ENCODE measurements around the gene LDLRAD4. TPM values are rescaled to one million over a fixed set of nuclear protein-coding genes. Genes with fewer than 3 reads are reported as not detected.

The LDLRAD4 gene
- total and polyA plus RNA-seq, 9 of the 15 experiments (the other 6 are each of a cell fraction or from before 2014, with no cell fraction given), result 0.01 TPM; not detected in 8

DNA sequence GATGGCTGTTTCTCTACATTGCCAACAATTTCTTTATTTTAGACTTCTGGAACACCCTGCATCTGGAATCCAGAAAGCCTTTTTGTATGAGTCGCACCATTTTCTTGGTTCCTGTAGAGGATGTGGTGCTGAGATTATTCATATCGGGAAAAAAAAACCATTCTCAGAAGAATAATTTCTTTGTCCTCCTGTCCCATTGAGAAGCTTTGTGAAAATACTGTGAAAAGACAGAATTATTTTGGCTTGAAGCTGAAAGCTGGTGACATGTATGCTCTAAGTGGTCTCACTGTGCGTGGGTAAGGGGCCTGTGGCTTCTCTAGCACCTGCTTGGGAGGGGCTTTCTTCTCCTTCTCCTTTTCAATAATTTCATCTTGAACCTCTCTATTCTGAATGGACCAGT lies 369.4 kb downstream of the LDLRAD4 start:
- POLR2A ChIA-PET, result interaction anchor here (0.6 kb wide), 1 partner anchor 312 kb away, joined by 3 read pairs; no protein-coding TSS in a partner anchor
- no peaks in the 10 kb centered on the region for H3K79me2 ChIP-seq (ENCODE audit: control insufficient read depth, insufficient read depth, low read length)
- FAIRE-seq, result no peak
- no peaks in the 10 kb centered on the region for H3K9me3 ChIP-seq (replicated peaks; ENCODE audit: control insufficient read depth, insufficient read depth, low read depth, low read length)
- no peak for ATAC-seq
- CTCF ChIA-PET (ENCODE audit: low intra/inter-chr PET ratio), result no interaction called here
- WGBS (ENCODE audit: insufficient coverage, low coverage, missing lambda C conversion rate), result 0% methylated on average over 3 of the region's 3 CpGs
- no peak overlapping the region for H2AFZ ChIP-seq (ENCODE audit: low read depth, low read length)
- H3K4me2 ChIP-seq (ENCODE audit: insufficient read depth, low read length), result no peak overlapping the region
- no peak for DNase-seq (ENCODE audit: extremely low read depth in 1 of 4, low spot score in 3 of 4)
- no peaks in the 10 kb centered on the region for H3K36me3 ChIP-seq (ENCODE audit: control insufficient read depth, insufficient read depth, low read length)
- H3K9ac ChIP-seq (ENCODE audit: insufficient read depth in 1 of 2, low read depth in 2 of 2, low read length in 2 of 2), result no peak overlapping the region
- in situ Hi-C loops (cut with MboI), result no loop called here
- BruUV-seq (replicated peaks), result no TSS peak
- intact Hi-C loops (cut with micrococcal nuclease), result no loop called here
- H4K20me1 ChIP-seq (replicated peaks; ENCODE audit: control insufficient read depth, insufficient read depth, low read length), result peaks cover 5% of the 10 kb centered on the region
- no peak overlapping the region for H3K27ac ChIP-seq (ENCODE audit: extremely low read depth, low read depth, low read length)
- TF ChIP-seq CBX1 (IDR thresholded peaks at IDR 0.05; ENCODE audit: low read depth) (no peak), L3MBTL2 (IDR thresholded peaks at IDR 0.05) (no peak), RBFOX2 (IDR thresholded peaks at IDR 0.05; ENCODE audit: low read depth, low read length) (no peak), ZNF41 (CRISPR knock-in tag; conservative IDR thresholded peaks at IDR 0.05) (no peak), PTBP1 (IDR thresholded peaks at IDR 0.05; ENCODE audit: low read depth, low read length) (no peak)
- no peak overlapping the region for H3K4me3 ChIP-seq
- H3K9me1 ChIP-seq (ENCODE audit: control insufficient read depth, insufficient read depth, low read length), result no peaks in the 10 kb centered on the region
- H3K4me1 ChIP-seq (replicated peaks in 1 of 2; ENCODE audit: control insufficient read depth in 2 of 2, insufficient read depth in 2 of 2, low read length in 2 of 2), result peaks cover 0 to 8% of the 10 kb centered on the region in 2 experiments; a peak in 3 of 5 replicates
- H3K27me3 ChIP-seq (ENCODE audit: control insufficient read depth in 2 of 2, insufficient read depth in 2 of 2, low read length in 2 of 2), result peaks cover 12 to 26% of the 10 kb centered on the region in 2 experiments; a peak in 4 of 5 replicates

GRCh38 chr18:13589316-13589715 lies 370.8 kb downstream of the LDLRAD4 start:
- intact Hi-C loops (cut with micrococcal nuclease), result no loop called here
- DNase-seq (ENCODE audit: extremely low read depth in 1 of 4, low spot score in 3 of 4), result no peak
- peaks cover 6 to 20% of the 10 kb centered on the region in 2 experiments; a peak in 3 of 5 replicates for H3K27me3 ChIP-seq (ENCODE audit: control insufficient read depth in 2 of 2, insufficient read depth in 2 of 2, low read length in 2 of 2)
- no peaks in the 10 kb centered on the region for H3K9me1 ChIP-seq (ENCODE audit: control insufficient read depth, insufficient read depth, low read length)
- H2AFZ ChIP-seq (ENCODE audit: low read depth, low read length), result no peak overlapping the region
- H4K20me1 ChIP-seq (replicated peaks; ENCODE audit: control insufficient read depth, insufficient read depth, low read length), result peaks cover 5% of the 10 kb centered on the region
- POLR2A ChIA-PET, result no interaction called here
- in situ Hi-C loops (cut with MboI), result no loop called here
- WGBS (ENCODE audit: insufficient coverage, low coverage, missing lambda C conversion rate), result 4% methylated on average over 4 of the region's 4 CpGs
- H3K9me3 ChIP-seq (replicated peaks; ENCODE audit: control insufficient read depth, insufficient read depth, low read depth, low read length), result no peaks in the 10 kb centered on the region
- no peak overlapping the region for H3K27ac ChIP-seq (ENCODE audit: extremely low read depth, low read depth, low read length)
- H3K79me2 ChIP-seq (ENCODE audit: control insufficient read depth, insufficient read depth, low read length), result no peaks in the 10 kb centered on the region
- peaks cover 0 to 6% of the 10 kb centered on the region in 2 experiments; a peak in 2 of 5 replicates for H3K4me1 ChIP-seq (replicated peaks in 1 of 2; ENCODE audit: control insufficient read depth in 2 of 2, insufficient read depth in 2 of 2, low read length in 2 of 2)
- H3K36me3 ChIP-seq (ENCODE audit: control insufficient read depth, insufficient read depth, low read length), result no peaks in the 10 kb centered on the region
- no peak for FAIRE-seq
- no peak overlapping the region for H3K4me3 ChIP-seq
- no peak for ATAC-seq
- no peak overlapping the region for H3K4me2 ChIP-seq (ENCODE audit: insufficient read depth, low read length)
- CTCF ChIA-PET (ENCODE audit: low intra/inter-chr PET ratio), result no interaction called here
- no peak overlapping the region for H3K9ac ChIP-seq (ENCODE audit: insufficient read depth in 1 of 2, low read depth in 2 of 2, low read length in 2 of 2)
- no TSS peak for BruUV-seq (replicated peaks)
- TF ChIP-seq MTA3 (IDR thresholded peaks at IDR 0.05; ENCODE audit: borderline replicate concordance), result no peak
- no peak for TF ChIP-seq COPS2 (conservative IDR thresholded peaks at IDR 0.05)
- TF ChIP-seq ZNF717 (CRISPR knock-in tag; IDR thresholded peaks at IDR 0.05), result no peak
- TF ChIP-seq HOXB6 (CRISPR knock-in tag; IDR thresholded peaks at IDR 0.05; ENCODE audit: borderline replicate concordance), result no peak
- no peak for TF ChIP-seq MAFG (tag; conservative IDR thresholded peaks at IDR 0.05)
- TF ChIP-seq MAFF (IDR thresholded peaks at IDR 0.05; ENCODE audit: low read length), result no peak
- no peak for TF ChIP-seq TBL1XR1 (IDR thresholded peaks at IDR 0.05; ENCODE audit: low read length in 2 of 2)
- no peak for TF ChIP-seq BCLAF1 (IDR thresholded peaks at IDR 0.05; ENCODE audit: borderline replicate concordance in 1 of 2, control insufficient read depth in 1 of 2, low read depth in 2 of 2, low read length in 1 of 2)
- no peak for TF ChIP-seq JUND (IDR thresholded peaks at IDR 0.05; ENCODE audit: borderline replicate concordance, low read depth, low read length)
- TF ChIP-seq JUND (tag; IDR thresholded peaks at IDR 0.05; ENCODE audit: borderline replicate concordance, low read depth, low read length), result no peak
- TF ChIP-seq ZNF253 (CRISPR knock-in tag; conservative IDR thresholded peaks at IDR 0.05), result no peak

Measured in K562 (cell line).